ENCODE results near the gene COL13A1. TPM values are rescaled to one million over a fixed set of nuclear protein-coding genes. Genes with fewer than 3 reads are reported as not detected.

The COL13A1 gene
- polyA plus RNA-seq, 1 of the 3 experiments (the other 2 are of a cell fraction), result 26.7 TPM

DNA sequence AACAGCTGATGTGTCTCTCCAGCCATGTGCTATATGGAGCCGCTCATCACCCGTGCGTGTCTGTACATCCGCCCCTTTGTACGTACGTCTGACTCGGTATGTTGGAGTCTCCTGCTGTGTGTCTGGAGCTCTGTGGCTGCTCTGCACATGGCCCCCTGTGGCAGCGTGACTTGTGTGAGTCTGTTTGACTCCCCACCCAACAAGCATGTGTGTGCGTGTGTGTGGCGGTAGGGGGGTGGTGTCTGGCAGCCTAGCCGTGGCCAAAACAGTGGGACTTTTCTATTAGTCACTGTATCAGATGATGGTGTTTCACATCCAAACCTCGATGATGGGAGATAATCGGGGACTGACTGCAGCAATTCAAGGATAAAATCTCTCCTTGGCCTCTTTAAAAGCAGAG is 94.1 kb downstream of the COL13A1 start:
- H3K79me2 ChIP-seq (ENCODE audit: insufficient read depth), result no peaks in the 10 kb centered on the region
- H3K4me1 ChIP-seq (ENCODE audit: control insufficient read depth in 1 of 2, insufficient read depth in 2 of 2, low read depth in 1 of 2, low read length in 1 of 2), result peaks cover 0 to 24% of the 10 kb centered on the region in 2 experiments; a peak in 1 of 4 replicates
- H3F3A ChIP-seq (replicated peaks; ENCODE audit: insufficient read depth), result no peaks in the 10 kb centered on the region
- TF ChIP-seq POLR2AphosphoS5 (IDR thresholded peaks at IDR 0.05; ENCODE audit: low read depth, low read length) (no peak), TCF12 (IDR thresholded peaks at IDR 0.05) (no peak), CHD2 (IDR thresholded peaks at IDR 0.05; ENCODE audit: low read length, partially characterized antibody) (no peak), RXRA (IDR thresholded peaks at IDR 0.05; ENCODE audit: borderline replicate concordance, low read depth) (no peak), JUND (IDR thresholded peaks at IDR 0.05) (no peak), FOSL2 (IDR thresholded peaks at IDR 0.05; ENCODE audit: borderline replicate concordance, low read depth) (no peak), SIN3A (IDR thresholded peaks at IDR 0.05; ENCODE audit: borderline replicate concordance, low read depth, low read length) (no peak), TAF1 (IDR thresholded peaks at IDR 0.05; ENCODE audit: borderline replicate concordance, low read depth, low read length) (no peak), ELF1 (IDR thresholded peaks at IDR 0.05) (no peak)
- TF ChIP-seq, protein P1, sequence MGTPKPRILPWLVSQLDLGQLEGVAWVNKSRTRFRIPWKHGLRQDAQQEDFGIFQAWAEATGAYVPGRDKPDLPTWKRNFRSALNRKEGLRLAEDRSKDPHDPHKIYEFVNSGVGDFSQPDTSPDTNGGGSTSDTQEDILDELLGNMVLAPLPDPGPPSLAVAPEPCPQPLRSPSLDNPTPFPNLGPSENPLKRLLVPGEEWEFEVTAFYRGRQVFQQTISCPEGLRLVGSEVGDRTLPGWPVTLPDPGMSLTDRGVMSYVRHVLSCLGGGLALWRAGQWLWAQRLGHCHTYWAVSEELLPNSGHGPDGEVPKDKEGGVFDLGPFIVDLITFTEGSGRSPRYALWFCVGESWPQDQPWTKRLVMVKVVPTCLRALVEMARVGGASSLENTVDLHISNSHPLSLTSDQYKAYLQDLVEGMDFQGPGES (IDR thresholded peaks at IDR 0.05; ENCODE audit: low read depth, low read length), result no peak
- TF ChIP-seq, protein P2, sequence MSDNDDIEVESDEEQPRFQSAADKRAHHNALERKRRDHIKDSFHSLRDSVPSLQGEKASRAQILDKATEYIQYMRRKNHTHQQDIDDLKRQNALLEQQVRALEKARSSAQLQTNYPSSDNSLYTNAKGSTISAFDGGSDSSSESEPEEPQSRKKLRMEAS (IDR thresholded peaks at IDR 0.05; ENCODE audit: low read depth), result no peak
- H2AFZ ChIP-seq (ENCODE audit: low read depth), result no peak overlapping the region
- CTCF ChIA-PET, result interaction anchor here (0.8 to 9.3 kb wide), 5 partner anchors 9 to 108 kb away, joined by 3 to 120 read pairs (median 4); no protein-coding TSS in a partner anchor
- WGBS (ENCODE audit: low lambda C conversion rate), result 67% methylated on average over 10 of the region's 13 CpGs
- POLR2A ChIA-PET, result no interaction called here
- H3K9ac ChIP-seq, result no peak overlapping the region
- H3K27ac ChIP-seq (ENCODE audit: low read depth in 2 of 2, low read length in 1 of 2), result peak overlapping the region in 1 of 2 experiments; percentile 29; a peak in 1 of 4 replicates
- peak overlapping the region; percentile 29; the same call in 1 of the 2 replicates for H3K4me2 ChIP-seq
- DNase-seq, result peak; percentile 58
- H3K4me3 ChIP-seq (ENCODE audit: low read depth in 2 of 2, low read length in 1 of 2), result no peak overlapping the region
- no peaks in the 10 kb centered on the region for H3K27me3 ChIP-seq (ENCODE audit: insufficient read depth)
- H3K9me3 ChIP-seq, result no peaks in the 10 kb centered on the region
- no peaks in the 10 kb centered on the region for H3K9me2 ChIP-seq
- no peaks in the 10 kb centered on the region for H3K36me3 ChIP-seq (replicated peaks in 1 of 2; ENCODE audit: control insufficient read depth in 1 of 2, insufficient read depth in 2 of 2, low read length in 1 of 2)
- H4K20me1 ChIP-seq (ENCODE audit: insufficient read depth), result no peaks in the 10 kb centered on the region

DNA sequence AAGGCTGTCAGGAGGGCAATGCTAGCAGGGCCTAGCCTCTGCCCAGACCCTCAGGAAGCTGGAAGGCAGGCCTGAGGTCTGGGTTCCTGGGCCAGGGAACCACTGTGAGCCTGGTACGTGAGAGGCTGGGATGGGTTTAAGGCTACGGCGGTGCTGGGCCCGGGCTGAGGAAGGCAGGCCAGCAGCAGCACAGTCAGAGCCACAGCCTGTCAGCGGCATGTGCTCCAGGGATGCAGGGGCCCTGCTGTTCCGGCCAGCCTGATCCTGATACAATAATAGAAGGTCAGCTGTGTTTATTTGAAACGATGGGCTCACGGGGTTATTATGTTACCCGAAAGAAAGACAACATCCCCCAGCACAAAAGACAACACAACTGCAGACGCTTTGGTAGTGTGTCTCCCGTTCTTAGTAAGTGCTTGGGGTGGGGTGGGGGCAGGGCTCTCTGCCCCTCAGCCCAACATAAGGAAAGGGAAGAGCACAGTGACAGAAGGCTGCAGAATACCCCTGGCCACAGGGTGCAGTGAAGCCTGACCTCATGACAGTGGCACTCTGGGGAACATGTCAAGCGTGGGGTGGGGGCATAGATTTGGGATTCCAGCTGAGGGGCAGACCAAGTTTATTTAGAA is 95.0 kb downstream of the COL13A1 start:
- POLR2A ChIA-PET, result interaction anchor here (1.3 kb wide), 1 partner anchor 30 kb away, joined by 3 read pairs; no protein-coding TSS in a partner anchor

More for the DNA sequence above, 95.0 kb downstream of the COL13A1 start:
- Histone ChIP-seq H3K9ac (no peak overlapping the region), H2AFZ (ENCODE audit: low read depth) (no peak overlapping the region), H3K4me2 (no peak overlapping the region; the same call in 1 of the 2 replicates), H3F3A (replicated peaks; ENCODE audit: insufficient read depth) (no peaks in the 10 kb centered on the region), H3K9me3 (no peaks in the 10 kb centered on the region), H3K27ac (ENCODE audit: low read depth in 2 of 2, low read length in 1 of 2) (peak overlapping the region in 1 of 2 experiments; percentile 29; a peak in 2 of 4 replicates), H3K4me1 (ENCODE audit: control insufficient read depth in 1 of 2, insufficient read depth in 2 of 2, low read depth in 1 of 2, low read length in 1 of 2) (peaks cover 0 to 25% of the 10 kb centered on the region in 2 experiments; a peak in 1 of 4 replicates), H3K36me3 (replicated peaks in 1 of 2; ENCODE audit: control insufficient read depth in 1 of 2, insufficient read depth in 2 of 2, low read length in 1 of 2) (no peaks in the 10 kb centered on the region), H4K20me1 (ENCODE audit: insufficient read depth) (no peaks in the 10 kb centered on the region), H3K79me2 (ENCODE audit: insufficient read depth) (no peaks in the 10 kb centered on the region), H3K27me3 (ENCODE audit: insufficient read depth) (no peaks in the 10 kb centered on the region), H3K4me3 (ENCODE audit: low read depth in 2 of 2, low read length in 1 of 2) (no peak overlapping the region), H3K9me2 (no peaks in the 10 kb centered on the region)
- TF ChIP-seq, protein P3, sequence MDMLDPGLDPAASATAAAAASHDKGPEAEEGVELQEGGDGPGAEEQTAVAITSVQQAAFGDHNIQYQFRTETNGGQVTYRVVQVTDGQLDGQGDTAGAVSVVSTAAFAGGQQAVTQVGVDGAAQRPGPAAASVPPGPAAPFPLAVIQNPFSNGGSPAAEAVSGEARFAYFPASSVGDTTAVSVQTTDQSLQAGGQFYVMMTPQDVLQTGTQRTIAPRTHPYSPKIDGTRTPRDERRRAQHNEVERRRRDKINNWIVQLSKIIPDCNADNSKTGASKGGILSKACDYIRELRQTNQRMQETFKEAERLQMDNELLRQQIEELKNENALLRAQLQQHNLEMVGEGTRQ (IDR thresholded peaks at IDR 0.05; ENCODE audit: borderline replicate concordance, low read depth, low read length), result no peak
- TF ChIP-seq NRF1 (IDR thresholded peaks at IDR 0.05; ENCODE audit: low read depth, low read length) (no peak), GABPA (IDR thresholded peaks at IDR 0.05; ENCODE audit: low read depth) (no peak), ELF1 (IDR thresholded peaks at IDR 0.05) (no peak), FOXJ3 (CRISPR knock-in tag; IDR thresholded peaks at IDR 0.05) (no peak), TCF12 (IDR thresholded peaks at IDR 0.05) (no peak), POLR2AphosphoS5 (IDR thresholded peaks at IDR 0.05; ENCODE audit: low read depth, low read length) (no peak), SMC3 (IDR thresholded peaks at IDR 0.05; ENCODE audit: low read depth, low read length) (no peak)
- 87% methylated on average over 12 of the region's 12 CpGs for WGBS (ENCODE audit: low lambda C conversion rate)
- no peak for DNase-seq
- CTCF ChIA-PET, result interaction anchor here (0.8 to 9.3 kb wide), 7 partner anchors 9 to 109 kb away, joined by 3 to 120 read pairs (median 3); no protein-coding TSS in a partner anchor

Measured in SK-N-SH (cell line).